GM12872 (cell line): ENCODE measurements around the gene USP47.

Experiments
- TF ChIP-seq, protein P1 (sequence below): IDR thresholded peaks from 3 replicates; pipeline ENCODE4 v1.5.1; 2011; ENCODE audit warnings: low read depth, mild to moderate bottlenecking, low read length, moderate library complexity; ENCODE audit not compliant: insufficient read depth

USP47 gene

DNA sequence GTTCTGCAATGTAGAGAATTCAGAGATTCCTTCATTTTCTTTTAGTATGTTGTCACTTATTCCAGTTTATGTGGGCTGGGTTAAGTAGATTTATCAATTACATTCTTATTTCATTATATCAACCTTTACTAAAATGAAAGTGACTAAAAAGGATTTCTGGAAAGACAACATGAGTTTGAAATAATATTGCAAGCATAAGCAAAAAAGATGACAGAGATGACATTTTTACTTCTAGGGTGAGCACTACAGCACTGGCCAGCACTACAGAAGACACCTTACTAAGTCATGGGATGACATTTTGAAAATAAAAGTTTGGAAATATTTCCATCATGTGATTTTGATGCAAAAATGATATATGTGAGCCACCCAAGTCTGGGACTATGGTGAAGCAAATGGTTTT, 2.1 kb upstream of the USP47 start:
- TF ChIP-seq, protein P1, sequence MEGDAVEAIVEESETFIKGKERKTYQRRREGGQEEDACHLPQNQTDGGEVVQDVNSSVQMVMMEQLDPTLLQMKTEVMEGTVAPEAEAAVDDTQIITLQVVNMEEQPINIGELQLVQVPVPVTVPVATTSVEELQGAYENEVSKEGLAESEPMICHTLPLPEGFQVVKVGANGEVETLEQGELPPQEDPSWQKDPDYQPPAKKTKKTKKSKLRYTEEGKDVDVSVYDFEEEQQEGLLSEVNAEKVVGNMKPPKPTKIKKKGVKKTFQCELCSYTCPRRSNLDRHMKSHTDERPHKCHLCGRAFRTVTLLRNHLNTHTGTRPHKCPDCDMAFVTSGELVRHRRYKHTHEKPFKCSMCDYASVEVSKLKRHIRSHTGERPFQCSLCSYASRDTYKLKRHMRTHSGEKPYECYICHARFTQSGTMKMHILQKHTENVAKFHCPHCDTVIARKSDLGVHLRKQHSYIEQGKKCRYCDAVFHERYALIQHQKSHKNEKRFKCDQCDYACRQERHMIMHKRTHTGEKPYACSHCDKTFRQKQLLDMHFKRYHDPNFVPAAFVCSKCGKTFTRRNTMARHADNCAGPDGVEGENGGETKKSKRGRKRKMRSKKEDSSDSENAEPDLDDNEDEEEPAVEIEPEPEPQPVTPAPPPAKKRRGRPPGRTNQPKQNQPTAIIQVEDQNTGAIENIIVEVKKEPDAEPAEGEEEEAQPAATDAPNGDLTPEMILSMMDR: no peak

DNA sequence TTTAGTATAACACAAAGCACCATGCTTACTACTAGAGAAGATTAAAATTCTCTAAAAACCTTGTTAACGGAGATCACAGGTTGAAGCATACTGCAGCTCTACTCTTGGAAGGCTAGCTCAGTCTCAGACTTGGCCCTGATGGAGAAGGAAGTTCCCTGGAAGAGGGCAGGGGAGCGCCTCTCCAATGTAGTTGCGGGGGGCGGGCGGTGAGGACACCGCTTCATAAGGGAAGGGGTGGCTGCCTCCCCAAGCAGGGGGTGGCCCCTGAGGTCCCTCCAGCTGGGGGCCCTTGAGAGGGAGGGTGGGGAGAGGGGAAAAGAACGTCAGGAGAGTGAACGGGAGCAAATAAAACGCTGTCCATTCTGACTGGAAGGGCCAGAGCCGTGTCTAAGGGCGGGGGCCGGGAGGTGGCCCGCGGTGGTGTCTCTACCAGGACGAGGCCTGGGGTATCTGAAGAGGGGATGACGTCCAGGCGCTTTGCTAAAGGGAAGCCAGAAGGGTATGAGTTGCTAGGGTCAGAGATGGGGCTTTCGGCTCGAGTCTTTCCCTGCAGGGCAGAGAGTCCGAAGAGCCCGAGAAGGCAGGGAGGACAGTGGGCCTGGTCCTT, 553 bp upstream of the USP47 start:
- TF ChIP-seq, protein P1: no peak; the same call in 2 of the 3 replicates

DNA sequence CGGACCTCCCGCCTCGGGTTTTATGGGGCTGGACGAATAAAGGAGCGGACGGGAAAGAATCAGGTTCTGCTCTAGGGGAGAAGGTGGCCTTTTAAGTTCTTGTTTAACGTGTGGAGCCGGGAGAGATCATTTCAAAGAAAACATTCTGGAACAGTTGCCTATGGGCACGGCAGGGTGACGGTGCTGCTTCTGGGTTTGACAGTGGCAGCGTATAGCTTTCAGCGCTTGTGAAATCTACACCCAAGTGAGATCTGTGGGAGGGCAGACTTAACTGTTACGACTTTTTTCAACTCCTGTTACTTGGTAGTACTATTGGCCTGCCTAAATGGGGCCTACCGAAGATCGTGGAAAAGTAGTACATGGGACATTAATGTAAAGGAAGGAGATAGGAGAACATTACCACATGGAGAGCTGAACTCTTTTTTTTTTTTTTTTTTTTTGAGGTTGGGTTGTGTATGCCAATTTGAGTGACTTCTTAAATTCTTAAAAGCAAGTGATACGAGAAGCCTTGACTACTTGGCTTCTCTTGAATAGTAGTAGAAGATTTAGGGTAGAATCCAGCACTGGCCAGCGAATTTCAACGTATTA, 743 bp downstream of the USP47 start:
- TF ChIP-seq, protein P1: no peak

DNA sequence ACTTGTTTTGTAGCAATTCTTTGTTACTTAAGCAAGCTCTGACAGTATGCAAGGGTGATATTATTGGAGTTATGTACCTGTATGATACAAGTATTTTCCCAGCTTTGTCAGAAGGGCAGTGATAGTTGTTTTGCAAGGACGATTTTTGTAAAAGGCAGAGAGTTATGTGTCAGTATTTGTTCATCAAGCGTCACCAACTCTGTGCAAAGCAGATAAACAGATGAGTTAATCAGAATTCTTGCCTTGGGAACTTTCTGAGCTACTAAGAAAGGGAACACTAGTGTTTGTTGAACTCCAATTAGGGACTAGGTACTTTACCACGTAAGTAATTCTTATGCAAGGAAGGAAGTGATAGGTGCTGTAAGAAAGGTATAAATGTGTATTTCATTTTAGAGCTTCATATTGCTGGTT, 1.4 kb downstream of the USP47 start:
- TF ChIP-seq, protein P1: no peak

DNA sequence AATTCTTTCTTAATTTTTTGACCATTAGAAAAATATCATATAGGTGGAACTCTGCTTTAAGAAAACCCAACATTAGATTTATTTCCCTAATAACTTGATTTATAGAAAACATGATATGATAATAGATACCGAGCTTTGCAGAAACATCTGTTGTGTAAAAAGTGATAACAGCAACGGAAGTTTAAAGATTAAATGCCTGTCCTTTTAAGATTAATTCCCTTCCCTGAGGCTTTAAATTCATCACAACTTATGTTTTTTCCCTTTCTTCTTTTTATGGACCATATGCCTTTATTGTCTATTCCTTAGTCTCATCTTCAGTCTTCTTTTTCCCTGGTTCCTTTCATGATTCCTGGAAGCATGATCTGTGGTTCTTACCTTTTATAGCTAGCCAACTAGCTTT, 1.9 kb downstream of the USP47 start:
- TF ChIP-seq, protein P1: no peak

DNA sequence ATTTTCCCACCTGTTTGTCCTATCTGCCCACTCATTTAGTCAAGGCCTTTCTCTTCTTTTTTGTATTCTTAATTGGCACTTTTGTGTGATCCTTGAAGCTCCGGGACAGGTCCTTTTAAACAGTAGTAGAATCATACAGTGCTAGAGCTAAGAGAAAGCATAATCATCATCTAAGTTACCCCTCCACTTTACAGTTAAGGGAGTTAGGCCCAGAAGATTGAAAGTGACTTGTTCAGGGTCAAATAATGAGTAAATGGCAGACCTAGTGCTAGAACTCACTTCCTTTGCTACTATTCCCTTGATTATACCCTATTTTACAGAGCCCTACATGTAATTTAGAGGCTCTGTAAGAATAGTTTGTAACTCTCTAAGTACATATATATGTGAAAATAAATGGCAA, 2.5 kb downstream of the USP47 start:
- TF ChIP-seq, protein P1: no peak

DNA sequence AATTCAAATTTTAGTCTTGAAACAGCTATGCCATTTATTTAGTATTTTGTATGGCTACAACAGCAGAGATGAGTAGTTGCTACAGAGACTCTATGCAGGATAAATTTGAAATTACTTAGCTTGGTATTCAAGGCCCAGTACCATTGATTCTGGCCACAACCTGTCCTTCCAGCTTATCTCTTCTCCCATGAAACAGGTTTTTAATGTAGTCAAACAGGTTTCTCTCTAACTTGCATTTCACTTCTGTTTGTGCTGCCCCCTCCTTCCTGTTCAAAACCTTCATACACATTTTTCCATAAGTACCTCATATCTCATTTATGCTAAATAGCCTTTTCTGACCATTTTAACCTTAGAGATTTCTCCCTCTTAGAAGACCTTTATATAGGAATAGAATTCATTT, 3.3 kb downstream of the USP47 start:
- TF ChIP-seq, protein P1: no peak
